PC-3 (cell line): ENCODE measurements around the gene GPATCH3. TPM values are rescaled to one million over a fixed set of nuclear protein-coding genes. Genes with fewer than 3 reads are reported as not detected.
"Not testable (repeated sequence)": the region's sequence is repeated elsewhere in the genome, so short reads cannot be mapped to it uniquely, and the experiment has no call there.

ENCODE experiments used
- ATAC-seq: fragments of 200-7000 bp; cut with Tn5 transposase; 2 replicates; pipeline ENCODE4 v1.9.1; 2020; ENCODE audit warnings: mild to moderate bottlenecking, moderate library complexity
- BruUV-seq: library from RNA; stranded (reverse); fragments of 400-500 nt; replicated peaks from 2 replicates; lab custom pipeline; 2021; lab: Mats Ljungman, UMichigan
- CTCF ChIA-PET: fragments of 300-600 bp; sonication (Branson Sonifier 250); formaldehyde crosslinking; loops from one replicate; lab custom pipeline; 2022; ENCODE audit warnings: antibody characterized with exemption; lab: Charles Lee
- POLR2A ChIA-PET: fragments of 300-600 bp; sonication (Branson Sonifier 250); formaldehyde crosslinking; loops from one replicate; lab custom pipeline; 2022; ENCODE audit warnings: antibody characterized with exemption; ENCODE audit not compliant: unreplicated experiment; lab: Charles Lee
- DNase-seq: peaks from one replicate; pipeline ENCODE4 v3.0.0-alpha.2; 2015
- H2AFZ ChIP-seq: fragments of 300-600 bp; sonication (generic); 2 replicates; pipeline ENCODE4 v1.6.0; 2016; ENCODE audit warnings: antibody characterized with exemption, low read length
- H3F3A ChIP-seq: fragments of 300-600 bp; sonication (generic); one replicate; pipeline ENCODE4 v1.6.0; 2017; ENCODE audit warnings: antibody characterized with exemption, low read length, control low read depth, mild to moderate bottlenecking; ENCODE audit not compliant: unreplicated experiment
- H3K27ac ChIP-seq: fragments of 300-600 bp; sonication (generic); 2 replicates; pipeline ENCODE4 v1.5.1; 2016; ENCODE audit warnings: mild to moderate bottlenecking, low read length
- H3K27me3 ChIP-seq: fragments of 300-600 bp; sonication (generic); 2 replicates; pipeline ENCODE4 v1.6.1; 2016; ENCODE audit warnings: low read length, mixed read lengths
- H3K36me3 ChIP-seq: fragments of 300-600 bp; sonication (generic); 2 replicates; pipeline ENCODE4 v1.6.1; 2016; ENCODE audit warnings: low read depth, mixed run types, low read length, mixed read lengths
- H3K4me1 ChIP-seq: fragments of 300-600 bp; sonication (generic); 2 replicates; pipeline ENCODE4 v1.5.1; 2016; ENCODE audit warnings: low read length; ENCODE audit not compliant: insufficient read depth
- H3K4me2 ChIP-seq: fragments of 300-600 bp; sonication (generic); 2 replicates; pipeline ENCODE4 v1.6.0; 2016; ENCODE audit warnings: low read length
- H3K4me3 ChIP-seq: fragments of 300-600 bp; sonication (generic); 2 replicates; pipeline ENCODE4 v1.5.1; 2016; ENCODE audit warnings: mild to moderate bottlenecking, low read length, mixed read lengths
- H3K79me2 ChIP-seq: fragments of 300-600 bp; sonication (generic); 2 replicates; pipeline ENCODE4 v1.6.1; 2017; ENCODE audit warnings: low read length, mixed read lengths
- H3K9ac ChIP-seq: fragments of 300-600 bp; sonication (generic); 2 replicates; pipeline ENCODE4 v1.6.0; 2016; ENCODE audit warnings: mild to moderate bottlenecking, low read length
- H3K9me2 ChIP-seq: fragments of 300-600 bp; sonication (generic); replicated peaks from 2 replicates; pipeline ENCODE4 v1.6.1; 2016; ENCODE audit warnings: mixed run types, low read length, mixed read lengths
- H3K9me3 ChIP-seq: fragments of 300-600 bp; sonication (generic); 2 replicates; pipeline ENCODE4 v1.6.1; 2016; ENCODE audit warnings: low read length, mixed read lengths
- H4K20me1 ChIP-seq: fragments of 300-600 bp; sonication (generic); 2 replicates; pipeline ENCODE4 v1.6.1; 2016; ENCODE audit warnings: low read length, mixed read lengths
- EZH2 ChIP-seq: fragments of 300-600 bp; sonication (generic); IDR thresholded peaks from one replicate; pipeline ENCODE4 v1.6.1; 2017; ENCODE audit warnings: antibody characterized with exemption, mild to moderate bottlenecking, low read length; ENCODE audit not compliant: unreplicated experiment
- EZH2phosphoT487 ChIP-seq: fragments of 300-600 bp; sonication (generic); IDR thresholded peaks from 2 replicates; pipeline ENCODE4 v1.6.1; 2018; ENCODE audit warnings: mild to moderate bottlenecking, antibody characterized with exemption, low read length, borderline replicate concordance
- intact Hi-C: fragments of 100-400 bp; cut with micrococcal nuclease; formaldehyde crosslinking; loops from 2 replicates; pipeline ENCODE4 v1.9.0; 2023
- total RNA-seq: library from RNA; depleted of rRNA; stranded (reverse); fragments of >200 nt; gene quantifications from 2 replicates; pipeline ENCODE4 v1.2.3, GENCODE V29; 2014
- TF ChIP-seq, protein P1 (sequence below): fragments of 300-600 bp; sonication (generic); conservative IDR thresholded peaks from 2 replicates; pipeline ENCODE4 v1.5.1; 2017; ENCODE audit warnings: antibody characterized with exemption, low read depth, mild to moderate bottlenecking, low read length

Gene GPATCH3
- total RNA-seq, 1 experiment from 2014 or later: 18.8 TPM

DNA sequence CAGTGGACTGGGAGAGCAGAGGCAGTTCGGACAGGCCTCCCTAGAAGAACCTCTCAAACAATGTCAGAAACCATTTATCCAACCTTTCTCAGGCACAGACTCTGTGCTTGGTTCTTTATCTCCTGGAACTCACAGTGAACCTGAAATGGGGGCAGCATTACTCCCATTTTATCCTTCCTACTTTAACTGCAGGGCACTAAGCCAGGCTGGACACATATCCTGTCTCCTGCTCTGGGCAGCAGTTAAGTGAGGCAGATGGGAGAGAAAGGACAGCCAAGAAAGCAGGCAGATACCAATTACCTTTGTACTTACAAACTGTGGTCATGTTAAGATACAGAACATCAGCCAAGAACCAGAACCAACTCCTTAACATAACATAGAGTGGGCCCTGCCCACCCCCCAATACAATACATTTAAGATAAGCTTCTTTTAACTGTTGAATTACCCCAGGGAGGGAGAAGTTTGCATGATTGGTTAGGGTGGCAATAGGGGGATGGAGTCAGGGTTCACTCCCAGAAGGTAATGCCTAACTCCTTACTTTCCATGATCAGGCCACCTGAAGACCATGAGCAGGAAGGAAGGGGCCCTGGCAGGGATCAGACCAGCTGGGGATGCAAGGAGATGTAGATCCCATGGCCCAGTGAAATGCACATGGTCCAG, 49.1 kb upstream of the GPATCH3 start:
- H3K27me3 ChIP-seq: no peaks in the 10 kb centered on the region
- H3K27ac ChIP-seq: no peak overlapping the region
- H3K4me3 ChIP-seq: no peak overlapping the region
- no peak overlapping the region for H3K4me2 ChIP-seq
- H3K36me3 ChIP-seq: peaks cover 25% of the 10 kb centered on the region
- TF ChIP-seq, protein P1, sequence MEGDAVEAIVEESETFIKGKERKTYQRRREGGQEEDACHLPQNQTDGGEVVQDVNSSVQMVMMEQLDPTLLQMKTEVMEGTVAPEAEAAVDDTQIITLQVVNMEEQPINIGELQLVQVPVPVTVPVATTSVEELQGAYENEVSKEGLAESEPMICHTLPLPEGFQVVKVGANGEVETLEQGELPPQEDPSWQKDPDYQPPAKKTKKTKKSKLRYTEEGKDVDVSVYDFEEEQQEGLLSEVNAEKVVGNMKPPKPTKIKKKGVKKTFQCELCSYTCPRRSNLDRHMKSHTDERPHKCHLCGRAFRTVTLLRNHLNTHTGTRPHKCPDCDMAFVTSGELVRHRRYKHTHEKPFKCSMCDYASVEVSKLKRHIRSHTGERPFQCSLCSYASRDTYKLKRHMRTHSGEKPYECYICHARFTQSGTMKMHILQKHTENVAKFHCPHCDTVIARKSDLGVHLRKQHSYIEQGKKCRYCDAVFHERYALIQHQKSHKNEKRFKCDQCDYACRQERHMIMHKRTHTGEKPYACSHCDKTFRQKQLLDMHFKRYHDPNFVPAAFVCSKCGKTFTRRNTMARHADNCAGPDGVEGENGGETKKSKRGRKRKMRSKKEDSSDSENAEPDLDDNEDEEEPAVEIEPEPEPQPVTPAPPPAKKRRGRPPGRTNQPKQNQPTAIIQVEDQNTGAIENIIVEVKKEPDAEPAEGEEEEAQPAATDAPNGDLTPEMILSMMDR: no peak
- TF ChIP-seq EZH2: no peak
- TF ChIP-seq EZH2phosphoT487: no peak
- ChIA-PET CTCF (no interaction called here), POLR2A (no interaction called here)
- H4K20me1 ChIP-seq: no peaks in the 10 kb centered on the region
- ATAC-seq (peak; percentile 33), DNase-seq (no peak)
- H3K4me1 ChIP-seq: peaks cover 10% of the 10 kb centered on the region; the same call in 1 of the 2 replicates
- H3F3A ChIP-seq: no peaks in the 10 kb centered on the region
- no peak overlapping the region for H2AFZ ChIP-seq
- intact Hi-C loops: no loop called here
- BruUV-seq: no TSS peak
- H3K9me3 ChIP-seq: no peaks in the 10 kb centered on the region
- no peaks in the 10 kb centered on the region for H3K79me2 ChIP-seq
- no peak overlapping the region for H3K9ac ChIP-seq
- H3K9me2 ChIP-seq: no peaks in the 10 kb centered on the region

DNA sequence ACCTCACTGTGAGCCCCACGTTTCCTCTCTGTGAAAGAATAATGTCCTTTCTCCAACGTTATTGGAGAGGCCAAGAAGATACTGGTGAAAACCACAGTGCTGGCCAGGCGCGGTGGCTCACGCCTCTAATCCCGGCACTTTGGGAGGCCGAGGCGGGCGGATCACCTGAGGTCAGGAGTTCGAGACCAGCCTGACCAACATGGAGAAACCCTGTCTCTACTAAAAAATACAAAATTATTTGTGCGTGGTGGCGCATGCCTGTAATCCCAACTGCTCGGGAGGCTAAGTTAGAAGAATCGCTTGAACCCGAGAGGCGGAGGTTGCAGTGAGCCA, 48.4 kb upstream of the GPATCH3 start:
- H3K27ac ChIP-seq, intact Hi-C loops, H3K4me2 ChIP-seq, BruUV-seq, H3K9me2 ChIP-seq, H3K9ac ChIP-seq, H2AFZ ChIP-seq, CTCF ChIA-PET, H3K27me3 ChIP-seq, H3K79me2 ChIP-seq, H3F3A ChIP-seq, H3K9me3 ChIP-seq, H3K4me3 ChIP-seq, POLR2A ChIA-PET, DNase-seq, ATAC-seq, H4K20me1 ChIP-seq: not testable (repeated sequence)
- H3K4me1 ChIP-seq: peaks cover 10% of the 10 kb centered on the region; the same call in 1 of the 2 replicates
- H3K36me3 ChIP-seq: peaks cover 26% of the 10 kb centered on the region

DNA sequence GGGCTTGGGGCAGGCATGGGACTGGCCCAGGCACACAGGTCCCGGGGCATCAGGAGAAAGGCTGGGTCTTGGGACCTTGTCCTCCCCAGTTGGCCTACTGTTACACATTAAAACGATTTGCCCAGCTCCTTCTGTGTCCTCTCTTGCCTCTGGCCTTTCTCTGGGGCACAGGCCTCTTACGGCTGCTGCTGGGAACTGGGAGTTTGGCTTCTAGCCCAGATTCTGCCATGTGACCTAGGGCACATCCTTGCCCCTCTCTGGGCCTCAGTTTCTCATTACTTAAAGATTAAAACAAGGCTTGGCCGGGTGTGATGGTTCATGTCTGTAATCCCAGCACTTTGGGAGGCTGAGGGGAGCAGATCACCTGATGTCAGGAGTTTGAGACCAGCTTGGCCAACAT, 46.0 kb upstream of the GPATCH3 start:
- Histone ChIP-seq H3K79me2 (no peaks in the 10 kb centered on the region), H4K20me1 (no peaks in the 10 kb centered on the region), H3K9me2 (no peaks in the 10 kb centered on the region), H3K36me3 (peaks cover 43% of the 10 kb centered on the region), H3K4me1 (peaks cover 10% of the 10 kb centered on the region; the same call in 1 of the 2 replicates), H3K9ac (no peak overlapping the region), H2AFZ (no peak overlapping the region), H3K27me3 (no peaks in the 10 kb centered on the region), H3F3A (no peaks in the 10 kb centered on the region), H3K4me3 (no peak overlapping the region), H3K4me2 (no peak overlapping the region), H3K9me3 (no peaks in the 10 kb centered on the region), H3K27ac (no peak overlapping the region)
- POLR2A ChIA-PET: no interaction called here
- BruUV-seq: no TSS peak
- intact Hi-C loops: no loop called here
- CTCF ChIA-PET: no interaction called here
- DNase-seq: no peak
- no peak for ATAC-seq
- TF ChIP-seq, protein P1: no peak
- TF ChIP-seq EZH2phosphoT487 (no peak), EZH2 (no peak)
